Epithelial cell of esophagus (primary cell): ENCODE measurements around the gene ABCA6.
A peak's percentile ranks its signal among the peaks of the same experiment; 100 is the strongest.

ENCODE experiments used
- DNase-seq: peaks from one replicate; pipeline ENCODE4 v3.0.0; 2010; ENCODE audit warnings: low read depth
- H3K4me3 ChIP-seq: 2 replicates; pipeline ENCODE4 v1.5.1; 2011; ENCODE audit warnings: mild to moderate bottlenecking, low read length, control low read depth
- TF ChIP-seq, protein P1 (sequence below): IDR thresholded peaks from 2 replicates; pipeline ENCODE4 v1.5.1; 2011; ENCODE audit warnings: low read depth, mild to moderate bottlenecking, low read length, control low read depth, inconsistent platforms; ENCODE audit not compliant: insufficient read depth; ENCODE audit errors: missing control alignments

Gene ABCA6, protein sequence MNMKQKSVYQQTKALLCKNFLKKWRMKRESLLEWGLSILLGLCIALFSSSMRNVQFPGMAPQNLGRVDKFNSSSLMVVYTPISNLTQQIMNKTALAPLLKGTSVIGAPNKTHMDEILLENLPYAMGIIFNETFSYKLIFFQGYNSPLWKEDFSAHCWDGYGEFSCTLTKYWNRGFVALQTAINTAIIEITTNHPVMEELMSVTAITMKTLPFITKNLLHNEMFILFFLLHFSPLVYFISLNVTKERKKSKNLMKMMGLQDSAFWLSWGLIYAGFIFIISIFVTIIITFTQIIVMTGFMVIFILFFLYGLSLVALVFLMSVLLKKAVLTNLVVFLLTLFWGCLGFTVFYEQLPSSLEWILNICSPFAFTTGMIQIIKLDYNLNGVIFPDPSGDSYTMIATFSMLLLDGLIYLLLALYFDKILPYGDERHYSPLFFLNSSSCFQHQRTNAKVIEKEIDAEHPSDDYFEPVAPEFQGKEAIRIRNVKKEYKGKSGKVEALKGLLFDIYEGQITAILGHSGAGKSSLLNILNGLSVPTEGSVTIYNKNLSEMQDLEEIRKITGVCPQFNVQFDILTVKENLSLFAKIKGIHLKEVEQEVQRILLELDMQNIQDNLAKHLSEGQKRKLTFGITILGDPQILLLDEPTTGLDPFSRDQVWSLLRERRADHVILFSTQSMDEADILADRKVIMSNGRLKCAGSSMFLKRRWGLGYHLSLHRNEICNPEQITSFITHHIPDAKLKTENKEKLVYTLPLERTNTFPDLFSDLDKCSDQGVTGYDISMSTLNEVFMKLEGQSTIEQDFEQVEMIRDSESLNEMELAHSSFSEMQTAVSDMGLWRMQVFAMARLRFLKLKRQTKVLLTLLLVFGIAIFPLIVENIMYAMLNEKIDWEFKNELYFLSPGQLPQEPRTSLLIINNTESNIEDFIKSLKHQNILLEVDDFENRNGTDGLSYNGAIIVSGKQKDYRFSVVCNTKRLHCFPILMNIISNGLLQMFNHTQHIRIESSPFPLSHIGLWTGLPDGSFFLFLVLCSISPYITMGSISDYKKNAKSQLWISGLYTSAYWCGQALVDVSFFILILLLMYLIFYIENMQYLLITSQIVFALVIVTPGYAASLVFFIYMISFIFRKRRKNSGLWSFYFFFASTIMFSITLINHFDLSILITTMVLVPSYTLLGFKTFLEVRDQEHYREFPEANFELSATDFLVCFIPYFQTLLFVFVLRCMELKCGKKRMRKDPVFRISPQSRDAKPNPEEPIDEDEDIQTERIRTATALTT (N-terminal part only)

DNA sequence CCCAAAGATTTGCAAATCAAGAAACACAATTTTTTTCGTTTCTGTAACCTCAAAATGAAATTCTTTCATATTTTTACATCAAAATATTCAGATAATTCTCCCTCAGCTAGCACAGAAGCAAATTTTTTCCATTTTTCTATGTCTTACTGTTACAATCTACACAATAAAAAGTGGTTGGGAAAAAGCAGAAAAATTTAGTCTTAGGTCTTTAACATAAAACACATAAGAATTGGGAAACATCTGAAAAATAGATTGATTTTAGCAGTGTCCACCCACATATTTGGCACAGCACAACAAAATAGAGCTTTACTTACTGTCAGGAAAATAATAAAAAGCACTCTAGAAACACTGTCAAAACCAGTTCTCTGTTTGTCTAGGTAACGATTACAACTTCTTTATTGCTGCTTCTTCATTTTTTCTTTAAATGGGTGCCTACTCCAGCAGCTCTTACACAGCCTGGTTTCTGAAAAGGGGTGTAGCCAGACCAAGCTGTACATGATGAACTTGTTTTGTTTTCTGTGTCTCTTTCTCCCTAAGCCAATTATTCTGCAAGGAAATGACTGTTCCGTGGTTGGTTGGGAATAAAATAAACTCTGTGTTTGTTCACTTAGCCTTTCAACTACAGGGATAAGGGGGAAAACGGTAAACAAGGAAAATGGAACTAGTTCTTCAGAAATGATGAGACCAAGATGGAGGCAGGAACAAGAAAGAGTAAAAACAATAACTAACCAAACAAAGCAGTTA is at the start of gene ABCA6:
TSS of gene ABCA6 (minus strand) at position 465 of the 744 bp plus-strand sequence. CDS start 1,192 bp downstream, outside the sequence.
- no peak within 1 kb of the TSS for H3K4me3 ChIP-seq
- TF ChIP-seq, protein P1, sequence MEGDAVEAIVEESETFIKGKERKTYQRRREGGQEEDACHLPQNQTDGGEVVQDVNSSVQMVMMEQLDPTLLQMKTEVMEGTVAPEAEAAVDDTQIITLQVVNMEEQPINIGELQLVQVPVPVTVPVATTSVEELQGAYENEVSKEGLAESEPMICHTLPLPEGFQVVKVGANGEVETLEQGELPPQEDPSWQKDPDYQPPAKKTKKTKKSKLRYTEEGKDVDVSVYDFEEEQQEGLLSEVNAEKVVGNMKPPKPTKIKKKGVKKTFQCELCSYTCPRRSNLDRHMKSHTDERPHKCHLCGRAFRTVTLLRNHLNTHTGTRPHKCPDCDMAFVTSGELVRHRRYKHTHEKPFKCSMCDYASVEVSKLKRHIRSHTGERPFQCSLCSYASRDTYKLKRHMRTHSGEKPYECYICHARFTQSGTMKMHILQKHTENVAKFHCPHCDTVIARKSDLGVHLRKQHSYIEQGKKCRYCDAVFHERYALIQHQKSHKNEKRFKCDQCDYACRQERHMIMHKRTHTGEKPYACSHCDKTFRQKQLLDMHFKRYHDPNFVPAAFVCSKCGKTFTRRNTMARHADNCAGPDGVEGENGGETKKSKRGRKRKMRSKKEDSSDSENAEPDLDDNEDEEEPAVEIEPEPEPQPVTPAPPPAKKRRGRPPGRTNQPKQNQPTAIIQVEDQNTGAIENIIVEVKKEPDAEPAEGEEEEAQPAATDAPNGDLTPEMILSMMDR: no peak
- DNase-seq: peak; percentile 36

- TF ChIP-seq, protein P1: no peak
- DNase-seq: no peak
- H3K4me3 ChIP-seq: no peak overlapping the region
These were observed 47.1 kb upstream of the ABCA6 start for GRCh38 chr17:69188796-69189195.

- no peak overlapping the region for H3K4me3 ChIP-seq
- DNase-seq: no peak
- TF ChIP-seq, protein P1: no peak
These were observed 46.4 kb upstream of the ABCA6 start for GRCh38 chr17:69188064-69188463.

DNA sequence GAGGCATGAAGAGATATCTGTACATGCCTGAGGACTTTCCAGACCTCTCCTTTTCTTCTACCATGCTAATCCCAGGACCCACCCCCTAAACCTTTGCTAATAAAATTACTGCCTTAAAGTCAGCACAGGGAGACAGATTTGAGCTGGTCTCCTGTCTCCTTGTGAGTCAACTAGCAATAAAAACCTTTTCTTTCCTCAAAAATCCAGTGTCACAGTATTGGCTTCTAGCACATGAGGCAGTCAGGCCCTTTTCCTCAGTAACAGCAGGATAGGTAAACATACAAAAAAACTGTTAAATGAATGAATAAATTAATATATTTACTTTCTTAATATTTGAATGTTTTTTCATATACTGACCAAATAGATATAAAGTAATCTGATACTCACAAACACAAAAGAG is 45.6 kb upstream of the ABCA6 start:
- TF ChIP-seq, protein P1: no peak
- no peak for DNase-seq
- H3K4me3 ChIP-seq: no peak overlapping the region

DNA sequence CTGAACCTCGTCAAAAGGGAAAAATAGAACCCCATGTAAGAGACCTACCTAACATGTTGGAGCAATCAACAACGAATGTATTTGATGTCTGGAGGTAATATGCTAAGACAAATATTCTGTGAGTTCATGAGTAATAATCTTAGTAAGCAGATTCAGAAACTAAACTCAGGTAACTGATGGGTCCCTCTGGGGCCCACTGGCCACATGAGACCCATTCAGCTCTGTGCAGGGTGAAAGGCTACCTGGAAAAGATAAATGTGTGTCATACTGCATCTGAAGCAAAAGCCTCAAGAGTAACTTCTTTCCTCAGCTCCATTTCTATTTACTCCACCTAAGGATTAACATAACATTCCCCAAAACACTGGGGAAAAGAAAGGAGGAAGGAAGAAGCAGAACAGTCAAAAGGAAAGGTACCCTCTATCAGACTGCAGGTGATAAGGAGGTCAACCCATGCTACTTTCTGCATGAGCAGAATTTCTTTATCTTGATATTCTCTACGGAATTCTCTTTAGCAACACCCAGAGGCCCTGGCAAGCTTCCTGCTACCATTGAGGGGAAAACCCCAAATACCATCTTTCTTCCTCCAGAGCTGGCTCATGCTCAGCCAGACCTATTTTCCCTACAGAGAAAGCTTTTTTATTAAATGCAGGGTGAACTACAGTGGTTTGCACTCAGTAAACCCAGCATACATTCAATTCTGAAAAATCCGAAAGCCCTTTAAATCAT is 37.7 kb upstream of the ABCA6 start:
- TF ChIP-seq, protein P1: no peak
- no peak overlapping the region for H3K4me3 ChIP-seq
- DNase-seq: peak; percentile 66
